Measurements from ENCODE around the gene COL9A1.

- TF ChIP-seq FOXM1 (IDR thresholded peaks at IDR 0.05; ENCODE audit: borderline replicate concordance) (no peak), ARNT (IDR thresholded peaks at IDR 0.05) (no peak), FOXK2 (IDR thresholded peaks at IDR 0.05) (no peak), SUZ12 (IDR thresholded peaks at IDR 0.05) (no peak), TARDBP (IDR thresholded peaks at IDR 0.05) (no peak), FOXA1 (IDR thresholded peaks at IDR 0.05) (no peak), SP1 (IDR thresholded peaks at IDR 0.05) (no peak)
Measured at GRCh38 chr6:70303034-70303525, at the start of gene COL9A1.

Measured in HEK293T (cell line).